ENCODE data around the gene ATF6B. TPM values are rescaled to one million over a fixed set of nuclear protein-coding genes. Genes with fewer than 3 reads are reported as not detected.

The ATF6B gene
- total and polyA plus RNA-seq, 8 donors, result 20.9 to 718 (median 54.2) TPM

GRCh38 chr6:32079566-32080290 lies 48.3 kb downstream of the ATF6B start:
- H3K36me3 ChIP-seq, result peaks cover 0 to 40% (median 30%) of the 10 kb centered on the region in 4 donors
- no peak for TF ChIP-seq EP300 (IDR thresholded peaks at IDR 0.05)
- no peak for TF ChIP-seq POLR2AphosphoS5 (IDR thresholded peaks at IDR 0.05)
- TF ChIP-seq POLR2A (IDR thresholded peaks at IDR 0.05), result no peak
- no peak for TF ChIP-seq CTCF (IDR thresholded peaks at IDR 0.05)
- no peak for DNase-seq
- no peaks in the 10 kb centered on the region for H3K9me3 ChIP-seq
- peaks cover 0 to 4% (median 0%) of the 10 kb centered on the region in 3 donors for H3K27me3 ChIP-seq
- intact Hi-C loops (cut with DNase I; ENCODE audit: low total_unique reads), result no loop called here
- WGBS, 5 donors, result 73 to 86% (median 82%) methylated on average over 6 to 7 of the region's 7 CpGs
- peaks cover 0 to 7% (median 0%) of the 10 kb centered on the region in 4 donors for H3K4me1 ChIP-seq
- H3K4me3 ChIP-seq, result no peak overlapping the region
- H3K27ac ChIP-seq, result peak overlapping the region in 2 of 5 donors; percentile 37 to 76

GRCh38 chr6:32076321-32076809 lies 51.7 kb downstream of the ATF6B start:
- H3K9me3 ChIP-seq, result no peaks in the 10 kb centered on the region
- no peak overlapping the region for H3K4me3 ChIP-seq
- TF ChIP-seq POLR2A (IDR thresholded peaks at IDR 0.05) (no peak), POLR2AphosphoS5 (IDR thresholded peaks at IDR 0.05) (no peak), CTCF (IDR thresholded peaks at IDR 0.05) (no peak)
- WGBS, 5 donors, result 68 to 78% (median 74%) methylated on average over 12 of the region's 12 CpGs
- intact Hi-C loops (cut with DNase I; ENCODE audit: low total_unique reads), result no loop called here
- peaks cover 0 to 36% (median 34%) of the 10 kb centered on the region in 4 donors for H3K36me3 ChIP-seq
- peak in 1 of 2 donors; percentile 54 for DNase-seq
- no peaks in the 10 kb centered on the region for H3K27me3 ChIP-seq
- peak overlapping the region in 2 of 5 donors; percentile 25 to 56 for H3K27ac ChIP-seq
- H3K4me1 ChIP-seq, result peaks cover 0 to 1% (median 0%) of the 10 kb centered on the region in 4 donors

GRCh38 chr6:32075781-32076180 lies 52.3 kb downstream of the ATF6B start:
- H3K4me3 ChIP-seq, result no peak overlapping the region
- H3K27me3 ChIP-seq, result no peaks in the 10 kb centered on the region
- DNase-seq, result no peak
- 70 to 79% (median 75%) methylated on average over 3 of the region's 3 CpGs for WGBS, 5 donors
- TF ChIP-seq POLR2A (IDR thresholded peaks at IDR 0.05), result no peak
- TF ChIP-seq EP300 (IDR thresholded peaks at IDR 0.05), result no peak
- no peak for TF ChIP-seq POLR2AphosphoS5 (IDR thresholded peaks at IDR 0.05)
- no peak for TF ChIP-seq CTCF (IDR thresholded peaks at IDR 0.05)
- intact Hi-C loops (cut with DNase I; ENCODE audit: low total_unique reads), result no loop called here
- H3K9me3 ChIP-seq, result no peaks in the 10 kb centered on the region
- H3K36me3 ChIP-seq, result peaks cover 0 to 36% (median 31%) of the 10 kb centered on the region in 4 donors
- no peaks in the 10 kb centered on the region for H3K4me1 ChIP-seq
- H3K27ac ChIP-seq, result peak overlapping the region in 2 of 5 donors; percentile 8 to 56

- no peak for DNase-seq
- no peak overlapping the region for H3K27ac ChIP-seq
- WGBS, 5 donors, result 84 to 92% (median 88%) methylated on average over 8 of the region's 8 CpGs
- no peak for TF ChIP-seq CTCF (IDR thresholded peaks at IDR 0.05)
- no peak for TF ChIP-seq POLR2AphosphoS5 (IDR thresholded peaks at IDR 0.05)
- TF ChIP-seq POLR2A (IDR thresholded peaks at IDR 0.05), result no peak
- TF ChIP-seq EP300 (IDR thresholded peaks at IDR 0.05), result no peak
- no peaks in the 10 kb centered on the region for H3K27me3 ChIP-seq
- no peaks in the 10 kb centered on the region for H3K9me3 ChIP-seq
- intact Hi-C loops (cut with DNase I; ENCODE audit: low total_unique reads), result no loop called here
- peaks cover 0 to 37% (median 31%) of the 10 kb centered on the region in 4 donors for H3K36me3 ChIP-seq
- H3K4me3 ChIP-seq, result no peak overlapping the region
- no peaks in the 10 kb centered on the region for H3K4me1 ChIP-seq
Observed at GRCh38 chr6:32074996-32075532, 53.0 kb downstream of the ATF6B start.

Data from stomach (tissue), 9 donors.